ENCODE results near the gene CDHR2.
A peak's percentile ranks its signal among the peaks of the same experiment; 100 is the strongest.

CDHR2 gene

GRCh38 chr5:176606032-176606431 lies 56.9 kb downstream of the CDHR2 start:
- H3K27ac ChIP-seq: no peak overlapping the region
- H3K9me3 ChIP-seq (ENCODE audit: severe bottlenecking): no peaks in the 10 kb centered on the region
- no peak overlapping the region for H3K4me3 ChIP-seq (ENCODE audit: low read depth, low read length)

GRCh38 chr5:176606875-176607274 lies 57.7 kb downstream of the CDHR2 start:
- Histone ChIP-seq H3K27me3 (ENCODE audit: insufficient read depth, low read depth, severe bottlenecking) (no peaks in the 10 kb centered on the region), H3K9me3 (ENCODE audit: severe bottlenecking) (no peaks in the 10 kb centered on the region), H3K4me3 (ENCODE audit: low read depth, low read length) (no peak overlapping the region), H3K27ac (no peak overlapping the region), H3K36me3 (peaks cover 54% of the 10 kb centered on the region)
- no peak for DNase-seq
- no peak for TF ChIP-seq CTCF (IDR thresholded peaks at IDR 0.05; ENCODE audit: low read depth, low read length)

More at GRCh38 chr5:176606032-176606431, 56.9 kb downstream of the CDHR2 start:
- no peak for TF ChIP-seq CTCF (IDR thresholded peaks at IDR 0.05; ENCODE audit: low read depth, low read length)
- Histone ChIP-seq H3K27me3 (ENCODE audit: insufficient read depth, low read depth, severe bottlenecking) (no peaks in the 10 kb centered on the region), H3K36me3 (peaks cover 57% of the 10 kb centered on the region)
- no peak for DNase-seq

- no peak overlapping the region for H3K4me3 ChIP-seq (ENCODE audit: low read depth, low read length)
- no peaks in the 10 kb centered on the region for H3K27me3 ChIP-seq (ENCODE audit: insufficient read depth, low read depth, severe bottlenecking)
- TF ChIP-seq CTCF (IDR thresholded peaks at IDR 0.05; ENCODE audit: low read depth, low read length): no peak
- no peaks in the 10 kb centered on the region for H3K9me3 ChIP-seq (ENCODE audit: severe bottlenecking)
- no peak for DNase-seq
- H3K36me3 ChIP-seq: peaks cover 54% of the 10 kb centered on the region
- H3K27ac ChIP-seq: no peak overlapping the region
Observed at GRCh38 chr5:176608142-176608705, 59.1 kb downstream of the CDHR2 start.

- TF ChIP-seq CTCF (IDR thresholded peaks at IDR 0.05; ENCODE audit: low read depth, low read length): no peak
- Histone ChIP-seq H3K27me3 (ENCODE audit: insufficient read depth, low read depth, severe bottlenecking) (no peaks in the 10 kb centered on the region), H3K27ac (peak overlapping the region; percentile 96), H3K36me3 (peaks cover 46% of the 10 kb centered on the region), H3K4me3 (ENCODE audit: low read depth, low read length) (peak overlapping the region; percentile 68), H3K9me3 (ENCODE audit: severe bottlenecking) (no peaks in the 10 kb centered on the region)
- peak; percentile 67 for DNase-seq
Observed at GRCh38 chr5:176608937-176609723, 60.0 kb downstream of the CDHR2 start.

- no peaks in the 10 kb centered on the region for H3K9me3 ChIP-seq (ENCODE audit: severe bottlenecking)
- H3K27ac ChIP-seq: peak within 1 kb of the TSS; percentile 96
- H3K4me3 ChIP-seq (ENCODE audit: low read depth, low read length): peak within 1 kb of the TSS; percentile 68
- peak; percentile 51; the same call in 1 of the 2 replicates for TF ChIP-seq CTCF (IDR thresholded peaks at IDR 0.05; ENCODE audit: low read depth, low read length)
- H3K36me3 ChIP-seq: peaks cover 40% of the 10 kb centered on the region
- H3K27me3 ChIP-seq (ENCODE audit: insufficient read depth, low read depth, severe bottlenecking): no peaks in the 10 kb centered on the region
- DNase-seq: peak; percentile 75
Observed at GRCh38 chr5:176609724-176610434, 60.7 kb downstream of the CDHR2 start, which contains the start of gene GPRIN1. Gene GPRIN1, minus strand, starts transcription at chr5:176610156. Its CDS starts 10,322 bp downstream, at chr5:176599834.

Data from WERI-Rb-1 (cell line).